Endothelial cell of umbilical vein (primary cell): ENCODE data around the gene AMFR. TPM values are rescaled to one million over a fixed set of nuclear protein-coding genes. Genes with fewer than 3 reads are reported as not detected.

ENCODE experiments used
- BruUV-seq: library from RNA; stranded (reverse); fragments of 400-500 nt; replicated peaks from 2 replicates; lab custom pipeline; 2021; lab: Mats Ljungman, UMichigan
- CTCF ChIA-PET: fragments of 300-600, 350-600 bp; sonication (Branson Sonifier 250); formaldehyde crosslinking; loops from one replicate; lab custom pipeline; 2021; ENCODE audit warnings: antibody characterized with exemption, inconsistent platforms; lab: Charles Lee
- POLR2A ChIA-PET: fragments of 300-600, 350-600 bp; sonication (Branson Sonifier 250); formaldehyde crosslinking; loops from one replicate; lab custom pipeline; 2021; ENCODE audit warnings: antibody characterized with exemption, inconsistent platforms; lab: Charles Lee
- DNase-seq: peaks from one replicate; pipeline ENCODE4 v3.0.0-alpha.2; 2011; ENCODE audit warnings: low read depth, low spot score
- FAIRE-seq: peaks from 2 replicates; lab custom pipeline; 2011; peaks lifted over from hg19 to GRCh38; lab: Jason Lieb, UNC
- H2AFZ ChIP-seq: 2 replicates; pipeline ENCODE4 v1.6.0; 2012; ENCODE audit warnings: low read depth, low read length, control low read depth, inconsistent platforms
- H3K27ac ChIP-seq: 2 replicates; pipeline ENCODE4 v1.5.1; 2011; ENCODE audit warnings: low read depth, mild to moderate bottlenecking, control low read depth, low read length, moderate library complexity; ENCODE audit not compliant: insufficient read depth
- H3K27me3 ChIP-seq, 2 experiments: 2 replicates each; pipeline versions ENCODE4 v1.6.0 to v1.6.1; 2011; ENCODE audit warnings: low read length in 2 of 2, mixed read lengths in 1 of 2; ENCODE audit not compliant: control insufficient read depth in 2 of 2, insufficient read depth in 2 of 2
- H3K36me3 ChIP-seq, 2 experiments: 2 replicates in 1 of 2; 3 replicates in 1 of 2; pipeline ENCODE4 v1.5.1; 2011; ENCODE audit warnings: low read length in 2 of 2, mild to moderate bottlenecking in 1 of 2, moderate library complexity in 1 of 2; ENCODE audit not compliant: control insufficient read depth in 2 of 2, insufficient read depth in 2 of 2; ENCODE audit errors: extremely low read depth in 1 of 2
- H3K4me1 ChIP-seq: 3 replicates; pipeline ENCODE4 v1.5.1; 2011; ENCODE audit warnings: mild to moderate bottlenecking, low read length; ENCODE audit not compliant: control insufficient read depth, insufficient read depth; ENCODE audit errors: extremely low read depth
- H3K4me2 ChIP-seq: 2 replicates; pipeline ENCODE4 v1.6.1; 2011; ENCODE audit warnings: low read length, control low read depth, mixed read lengths; ENCODE audit not compliant: insufficient read depth
- H3K4me3 ChIP-seq, 3 experiments: fragments of 200-600 bp in 1 of 3; sonication (generic), shearing (Covaris generic) in 1 of 3; replicated peaks in 1 of 3; 2 replicates each; pipeline ENCODE4 v1.5.1; 2011 to 2016; ENCODE audit warnings: control low read depth in 3 of 3, low read length in 3 of 3, mild to moderate bottlenecking in 2 of 3, inconsistent platforms in 1 of 3, low read depth in 1 of 3, moderate library complexity in 1 of 3; ENCODE audit not compliant: insufficient read depth in 1 of 3
- H3K79me2 ChIP-seq: 2 replicates; pipeline ENCODE4 v1.6.0; 2012; ENCODE audit warnings: low read length, inconsistent platforms; ENCODE audit not compliant: control insufficient read depth, insufficient read depth
- H3K9ac ChIP-seq: replicated peaks from 2 replicates; pipeline ENCODE3; 2011; ENCODE audit warnings: low read length, control low read depth; ENCODE audit not compliant: insufficient read depth; ENCODE audit errors: extremely low read depth
- H3K9me1 ChIP-seq: replicated peaks from 3 replicates; pipeline ENCODE4 v1.6.0; 2011; ENCODE audit warnings: mild to moderate bottlenecking, low read length; ENCODE audit not compliant: control insufficient read depth, insufficient read depth; ENCODE audit errors: extremely low read depth
- H3K9me3 ChIP-seq: replicated peaks from 2 replicates; pipeline ENCODE4 v1.5.1; 2012; ENCODE audit warnings: low read length, inconsistent platforms; ENCODE audit not compliant: control insufficient read depth, insufficient read depth
- H4K20me1 ChIP-seq: replicated peaks from 2 replicates; pipeline ENCODE3; 2011; ENCODE audit warnings: mild to moderate bottlenecking, low read length; ENCODE audit not compliant: control insufficient read depth, insufficient read depth; ENCODE audit errors: extremely low read depth
- CTCF ChIP-seq, 2 donors: IDR thresholded peaks; 1 replicate in 1 of 2; 2 replicates in 1 of 2; pipeline ENCODE4 v1.5.1; 2011; ENCODE audit warnings: low read length in 2 of 2, mild to moderate bottlenecking in 2 of 2, moderate library complexity in 2 of 2, control low read depth in 1 of 2, inconsistent platforms in 1 of 2, low read depth in 1 of 2; ENCODE audit not compliant: insufficient read depth in 1 of 2; ENCODE audit errors: extremely low read depth in 1 of 2
- EZH2 ChIP-seq: IDR thresholded peaks from 2 replicates; pipeline ENCODE4 v1.6.1; 2012; ENCODE audit warnings: borderline replicate concordance, low read depth, mild to moderate bottlenecking, moderate library complexity, low read length, inconsistent platforms; ENCODE audit not compliant: severe bottlenecking
- FOS ChIP-seq: IDR thresholded peaks from 2 replicates; pipeline ENCODE4 v1.6.1; 2011; ENCODE audit warnings: mild to moderate bottlenecking, low read length, moderate library complexity, borderline replicate concordance; ENCODE audit not compliant: insufficient read depth
- GATA2 ChIP-seq: IDR thresholded peaks from 2 replicates; pipeline ENCODE4 v1.7.0; 2011; ENCODE audit warnings: low read depth, mild to moderate bottlenecking, moderate library complexity, mixed read lengths, low read length; ENCODE audit not compliant: insufficient read length, insufficient read depth
- JUN ChIP-seq: IDR thresholded peaks from 2 replicates; pipeline ENCODE4 v1.6.1; 2011; ENCODE audit warnings: borderline replicate concordance, low read depth; ENCODE audit not compliant: insufficient read length, insufficient read depth
- MAX ChIP-seq: IDR thresholded peaks from 2 replicates; pipeline ENCODE4 v1.6.1; 2011; ENCODE audit not compliant: insufficient read depth, insufficient read length
- MYC ChIP-seq: IDR thresholded peaks from one replicate; pipeline ENCODE4 v1.6.1; 2011; ENCODE audit warnings: mild to moderate bottlenecking, low read depth, low read length
- POLR2A ChIP-seq: IDR thresholded peaks from 2 replicates; pipeline ENCODE4 v1.6.1; 2012; ENCODE audit warnings: low read depth, mild to moderate bottlenecking, control low read depth, low read length
- POLR2AphosphoS5 ChIP-seq: IDR thresholded peaks from 2 replicates; pipeline ENCODE4 v1.6.1; 2012; ENCODE audit warnings: low read depth, mild to moderate bottlenecking, control low read depth, low read length, moderate library complexity; ENCODE audit not compliant: insufficient read depth
- dilution Hi-C: fragments of 300-500 bp; cut with MboI; formaldehyde crosslinking; loops from one replicate; pipeline ENCODE4 v1.15.0; 2019; ENCODE audit warnings: low sequenced_read_pairs; ENCODE audit not compliant: extremely low pct_ligation_motif_present
- intact Hi-C: fragments of 100-400 bp; cut with micrococcal nuclease; formaldehyde crosslinking; loops from one replicate; pipeline ENCODE4 v1.10.0; 2022
- polyA plus RNA-seq, 4 experiments: library from polyadenylated mRNA; depleted of rRNA in 3 of 4; stranded (reverse) in 3 of 4; unstranded in 1 of 4; fragments of >200 nt; gene quantifications; 2 replicates each; pipeline versions ENCODE4 v1.2.1 to v1.2.3, GENCODE V29; 2011 to 2012; ENCODE audit warnings: missing spikeins in 1 of 4
- total RNA-seq: library from RNA; stranded (reverse); gene quantifications from 2 replicates; pipeline ENCODE4 v1.2.3, GENCODE V29; 2021

Gene AMFR
- total and polyA plus RNA-seq, 2 donors (not counting 3 experiments of a cell fraction or from before 2014, with no cell fraction given) = 66.5 to 71.7 TPM

- no peak overlapping the region for H3K4me3 ChIP-seq
- H4K20me1 ChIP-seq = no peaks in the 10 kb centered on the region
- H3K79me2 ChIP-seq = no peaks in the 10 kb centered on the region
- H3K9me3 ChIP-seq = no peaks in the 10 kb centered on the region
- POLR2A ChIA-PET = no interaction called here
- H3K36me3 ChIP-seq = no peaks in the 10 kb centered on the region
- no peaks in the 10 kb centered on the region for H3K4me1 ChIP-seq
- CTCF ChIA-PET = interaction anchor here (1.6 to 6.6 kb wide), 4 partner anchors 12 to 855 kb away, joined by 4 to 166 read pairs (median 31); no protein-coding TSS in a partner anchor
- DNase-seq (no peak), FAIRE-seq (no peak)
- no peaks in the 10 kb centered on the region for H3K9me1 ChIP-seq
- TF ChIP-seq POLR2AphosphoS5 (no peak), FOS (no peak)
- H3K4me2 ChIP-seq = no peak overlapping the region
- H3K27me3 ChIP-seq = peaks cover 4 to 6% of the 10 kb centered on the region in 2 experiments
- dilution Hi-C loops (no loop called here), intact Hi-C loops (no loop called here)
- no peak overlapping the region for H3K27ac ChIP-seq
- BruUV-seq = no TSS peak
- no peak overlapping the region for H3K9ac ChIP-seq
- no peak overlapping the region for H2AFZ ChIP-seq
Measured at GRCh38 chr16:56320056-56320455, 105.3 kb downstream of the AMFR start.

- ChIA-PET POLR2A (no interaction called here), CTCF (interaction anchor here (1.3 to 6.6 kb wide), 9 partner anchors 10 to 855 kb away, joined by 3 to 166 read pairs (median 12); no protein-coding TSS in a partner anchor)
- H3K4me1 ChIP-seq = no peaks in the 10 kb centered on the region
- H3K9me3 ChIP-seq = no peaks in the 10 kb centered on the region
- intact Hi-C loops = loop anchor here (2.0 to 10.0 kb wide), 4 partner anchors 37 to 475 kb away; partner anchors contain the start of gene GNAO1
- no peak overlapping the region for H3K4me3 ChIP-seq
- FAIRE-seq (no peak), DNase-seq (no peak)
- BruUV-seq = no TSS peak
- H3K27me3 ChIP-seq = peaks cover 4 to 6% of the 10 kb centered on the region in 2 experiments
- H4K20me1 ChIP-seq = no peaks in the 10 kb centered on the region
- TF ChIP-seq JUN = no peak
- TF ChIP-seq GATA2 = no peak
- no peak for TF ChIP-seq MAX
- TF ChIP-seq FOS = no peak
- TF ChIP-seq CTCF (IDR thresholded peaks at IDR 0.05; ENCODE audit: extremely low read depth in 1 of 2, insufficient read depth in 1 of 2, low read depth in 1 of 2, low read length in 2 of 2) = no peak
- TF ChIP-seq MYC = no peak
- TF ChIP-seq EZH2 = no peak
- TF ChIP-seq POLR2AphosphoS5 = no peak
- TF ChIP-seq POLR2A = no peak
- no peak overlapping the region for H3K9ac ChIP-seq
- H2AFZ ChIP-seq = no peak overlapping the region
- H3K27ac ChIP-seq = no peak overlapping the region
- no peaks in the 10 kb centered on the region for H3K79me2 ChIP-seq
- no peaks in the 10 kb centered on the region for H3K36me3 ChIP-seq
- H3K9me1 ChIP-seq = no peaks in the 10 kb centered on the region
- no peak overlapping the region for H3K4me2 ChIP-seq
- dilution Hi-C loops = no loop called here
Measured at GRCh38 chr16:56319376-56319775, 106.0 kb downstream of the AMFR start.
